ENCODE results near the gene MACROD2.
"Not testable (repeated sequence)": the region's sequence is repeated elsewhere in the genome, so short reads cannot be mapped to it uniquely, and the experiment has no call there.

The MACROD2 gene

DNA sequence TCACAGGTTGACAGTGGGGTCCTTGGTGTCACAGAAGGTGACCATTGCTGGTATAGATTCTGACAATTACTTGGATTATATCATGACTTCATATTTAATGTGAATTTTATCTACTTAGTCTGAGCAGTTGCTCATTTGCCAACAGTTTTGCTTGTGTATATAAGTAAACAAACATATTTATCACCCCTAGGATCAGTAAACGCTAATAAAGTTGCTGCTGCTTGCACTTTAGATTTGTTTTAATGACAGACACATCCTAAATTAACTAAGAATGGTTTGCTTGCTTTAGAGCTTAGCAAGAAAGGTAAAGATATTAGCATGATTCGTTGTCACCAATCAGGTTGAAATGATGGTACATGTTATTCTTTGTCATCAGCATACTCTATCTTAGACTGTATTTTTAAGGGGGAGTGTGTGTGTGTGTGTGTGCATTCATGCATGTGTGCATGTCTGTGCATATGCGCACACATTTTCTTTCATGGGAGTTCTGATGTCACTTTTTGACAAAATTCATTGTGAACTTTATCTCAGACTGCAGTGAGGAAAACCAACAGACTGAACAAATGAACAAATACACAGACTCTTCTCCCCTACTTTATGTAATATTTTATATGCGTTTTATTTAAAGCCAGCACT is 1124.7 kb downstream of the MACROD2 start:
- DNase-seq (ENCODE audit: extremely low read depth, low read depth), result no peak

DNA sequence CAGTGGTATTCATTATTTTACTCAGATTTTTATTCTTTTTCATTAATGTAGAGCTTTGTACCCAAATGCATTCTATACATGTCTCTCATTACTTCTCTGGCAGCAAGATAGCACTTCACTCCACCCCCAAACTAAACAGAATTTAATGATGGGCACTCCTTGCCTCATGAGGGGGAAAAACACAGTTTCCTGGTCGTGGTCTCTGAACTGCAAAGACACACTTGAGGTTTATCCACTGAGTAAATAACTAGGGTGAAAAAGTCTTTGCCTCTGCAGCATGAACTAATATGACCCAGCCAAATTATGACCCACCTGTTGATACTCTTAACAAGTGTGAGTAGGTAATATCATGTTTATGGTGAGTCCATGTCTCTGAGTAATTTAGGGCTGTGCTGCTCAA is 1127.3 kb downstream of the MACROD2 start:
- DNase-seq (ENCODE audit: extremely low read depth, low read depth), result no peak
- H3K4me3 ChIP-seq (replicated peaks; ENCODE audit: low read depth, low read length), result no peak overlapping the region
- TF ChIP-seq, protein P1, sequence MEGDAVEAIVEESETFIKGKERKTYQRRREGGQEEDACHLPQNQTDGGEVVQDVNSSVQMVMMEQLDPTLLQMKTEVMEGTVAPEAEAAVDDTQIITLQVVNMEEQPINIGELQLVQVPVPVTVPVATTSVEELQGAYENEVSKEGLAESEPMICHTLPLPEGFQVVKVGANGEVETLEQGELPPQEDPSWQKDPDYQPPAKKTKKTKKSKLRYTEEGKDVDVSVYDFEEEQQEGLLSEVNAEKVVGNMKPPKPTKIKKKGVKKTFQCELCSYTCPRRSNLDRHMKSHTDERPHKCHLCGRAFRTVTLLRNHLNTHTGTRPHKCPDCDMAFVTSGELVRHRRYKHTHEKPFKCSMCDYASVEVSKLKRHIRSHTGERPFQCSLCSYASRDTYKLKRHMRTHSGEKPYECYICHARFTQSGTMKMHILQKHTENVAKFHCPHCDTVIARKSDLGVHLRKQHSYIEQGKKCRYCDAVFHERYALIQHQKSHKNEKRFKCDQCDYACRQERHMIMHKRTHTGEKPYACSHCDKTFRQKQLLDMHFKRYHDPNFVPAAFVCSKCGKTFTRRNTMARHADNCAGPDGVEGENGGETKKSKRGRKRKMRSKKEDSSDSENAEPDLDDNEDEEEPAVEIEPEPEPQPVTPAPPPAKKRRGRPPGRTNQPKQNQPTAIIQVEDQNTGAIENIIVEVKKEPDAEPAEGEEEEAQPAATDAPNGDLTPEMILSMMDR (IDR thresholded peaks at IDR 0.05; ENCODE audit: low read depth, low read length, missing control alignments), result no peak

More for the DNA sequence above, 1124.7 kb downstream of the MACROD2 start:
- H3K4me3 ChIP-seq (replicated peaks; ENCODE audit: low read depth, low read length), result no peak overlapping the region
- TF ChIP-seq, protein P1 (IDR thresholded peaks at IDR 0.05; ENCODE audit: low read depth, low read length, missing control alignments), result no peak

DNA sequence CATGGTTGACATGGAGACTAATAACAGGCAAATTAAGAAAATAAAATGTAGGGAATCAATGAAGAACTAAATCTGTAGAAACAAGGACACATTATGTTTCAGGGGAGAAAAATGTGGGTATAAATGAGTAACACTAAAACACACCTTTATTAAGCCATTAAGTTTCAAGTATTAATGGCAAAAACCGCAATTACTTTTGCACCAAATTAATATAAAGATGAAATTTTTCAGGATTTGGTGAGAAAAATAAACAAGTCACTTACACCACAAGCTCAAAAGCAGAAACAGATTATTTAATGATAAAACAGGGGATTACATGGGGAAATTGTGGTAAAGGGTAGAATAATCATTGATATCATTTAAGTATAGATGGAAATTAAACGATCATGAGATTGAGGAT is 1135.9 kb downstream of the MACROD2 start:
- TF ChIP-seq, protein P1 (IDR thresholded peaks at IDR 0.05; ENCODE audit: low read depth, low read length, missing control alignments), result no peak
- no peak overlapping the region for H3K4me3 ChIP-seq (replicated peaks; ENCODE audit: low read depth, low read length)
- no peak for DNase-seq (ENCODE audit: extremely low read depth, low read depth)

DNA sequence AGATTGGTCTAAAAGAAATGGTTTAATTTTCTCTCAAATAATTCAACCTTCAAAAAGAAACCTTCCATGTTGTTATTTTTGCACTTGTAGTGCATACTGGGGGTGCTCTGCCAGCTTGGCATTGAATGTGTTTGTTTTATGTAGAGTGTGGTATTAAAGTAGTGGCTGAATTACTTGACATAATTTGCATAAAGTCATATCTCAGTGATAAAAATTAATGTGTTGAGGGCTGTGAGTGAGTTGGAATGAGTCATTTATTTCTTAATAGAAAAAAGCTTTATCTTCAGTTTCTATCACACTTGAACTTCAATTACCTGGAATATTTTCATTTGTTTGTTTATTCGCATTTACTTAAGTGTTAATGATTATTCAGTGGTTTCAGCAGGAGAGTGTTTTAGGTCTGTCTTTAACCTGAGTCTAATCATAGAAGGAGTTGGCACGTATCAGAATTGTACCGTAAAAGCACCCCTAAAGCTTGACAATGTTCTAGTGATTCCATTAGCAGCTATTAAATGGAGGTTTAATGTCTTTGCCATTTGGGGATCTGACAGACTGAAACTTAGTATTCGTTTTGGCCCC is 1143.3 kb downstream of the MACROD2 start:
- no peak for DNase-seq (ENCODE audit: extremely low read depth, low read depth)
- H3K4me3 ChIP-seq (replicated peaks; ENCODE audit: low read depth, low read length), result no peak overlapping the region
- TF ChIP-seq, protein P1 (IDR thresholded peaks at IDR 0.05; ENCODE audit: low read depth, low read length, missing control alignments), result no peak

DNA sequence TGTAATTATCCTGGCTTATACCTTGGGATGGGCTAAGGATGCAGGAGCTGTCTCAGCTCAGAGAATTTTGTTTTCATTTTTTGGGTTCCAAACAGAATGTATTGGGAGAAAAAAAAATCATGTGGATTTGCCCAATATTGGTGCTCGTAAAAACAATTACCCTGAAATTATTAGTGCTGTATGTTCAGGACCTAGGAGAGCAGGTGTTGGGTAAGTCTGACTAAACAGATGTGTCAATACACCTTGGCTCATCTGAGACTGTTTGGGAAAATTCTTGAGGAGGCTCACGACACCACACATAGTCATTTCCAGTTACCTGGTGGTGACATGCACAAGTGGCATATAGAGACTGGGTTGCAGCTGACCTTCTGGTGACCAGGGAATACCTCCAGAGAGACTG is 1144.2 kb downstream of the MACROD2 start:
- DNase-seq (ENCODE audit: extremely low read depth, low read depth), result no peak
- TF ChIP-seq, protein P1 (IDR thresholded peaks at IDR 0.05; ENCODE audit: low read depth, low read length, missing control alignments), result no peak
- no peak overlapping the region for H3K4me3 ChIP-seq (replicated peaks; ENCODE audit: low read depth, low read length)

DNA sequence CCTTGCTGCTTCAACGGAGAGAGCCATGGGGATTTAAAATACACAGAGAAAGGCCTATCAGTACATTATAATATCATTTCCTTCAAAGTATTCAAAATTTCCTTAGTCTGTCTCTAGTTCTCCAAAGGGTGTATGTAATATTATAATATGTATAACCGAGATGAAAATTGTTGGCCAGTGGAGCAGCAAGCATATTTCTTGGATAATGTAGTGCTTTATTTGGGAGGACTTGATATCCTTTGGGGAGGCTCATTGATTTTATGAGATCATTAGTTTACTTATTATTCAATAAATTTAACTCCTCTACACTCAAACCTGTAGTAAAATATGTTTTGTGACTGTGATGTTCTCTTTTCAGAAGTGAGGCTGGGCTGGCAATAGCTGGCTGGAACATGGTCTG is 1145.0 kb downstream of the MACROD2 start:
- TF ChIP-seq, protein P1 (IDR thresholded peaks at IDR 0.05; ENCODE audit: low read depth, low read length, missing control alignments), result no peak
- H3K4me3 ChIP-seq (replicated peaks; ENCODE audit: low read depth, low read length), result no peak overlapping the region
- DNase-seq (ENCODE audit: extremely low read depth, low read depth), result no peak

DNA sequence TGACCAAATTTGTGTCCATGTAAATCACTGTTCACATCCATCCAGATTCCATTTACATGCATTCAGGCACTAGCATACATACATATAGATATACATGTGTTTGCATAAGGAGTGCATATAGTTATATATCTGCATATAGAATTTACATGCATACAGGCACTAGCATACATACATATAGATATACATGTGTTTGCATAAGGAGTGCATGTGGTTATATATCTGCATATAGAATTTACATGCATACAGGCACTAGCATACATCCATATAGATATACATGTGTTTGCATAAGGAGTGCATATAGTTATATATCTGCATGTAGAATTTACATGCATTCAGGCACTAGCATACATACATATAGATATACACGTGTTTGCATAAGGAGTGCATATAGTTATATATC is 1145.6 kb downstream of the MACROD2 start:
- not testable (repeated sequence) for H3K4me3 ChIP-seq (replicated peaks; ENCODE audit: low read depth, low read length); DNase-seq (ENCODE audit: extremely low read depth, low read depth)

Data from HFF-Myc (cell line).